SH-SY5Y (cell line): ENCODE measurements around the gene TSPOAP1.

Source experiments
- GATA2 ChIP-seq: IDR thresholded peaks from 2 replicates; pipeline ENCODE4 v1.6.1; 2011; ENCODE audit warnings: mild to moderate bottlenecking, low read depth, low read length
- GATA3 ChIP-seq: IDR thresholded peaks from 2 replicates; pipeline ENCODE4 v1.6.1; 2011; ENCODE audit warnings: low read depth, mild to moderate bottlenecking, low read length, moderate library complexity

GRCh38 chr17:58269557-58270291 is 58.9 kb downstream of the TSPOAP1 start:
- TF ChIP-seq GATA2, result no peak
- no peak for TF ChIP-seq GATA3
